HG03064 (cell line): Measurements from ENCODE around the gene TMEM131.
"Not testable (repeated sequence)": the region's sequence is repeated elsewhere in the genome, so short reads cannot be mapped to it uniquely, and the experiment has no call there.

Experiments used
- ATAC-seq: cut with Tn5 transposase; IDR thresholded peaks from one replicate; pipeline ENCODE4 v1.9.1; 2021; ENCODE audit warnings: low read depth; ENCODE audit not compliant: unreplicated experiment

TMEM131 gene

DNA sequence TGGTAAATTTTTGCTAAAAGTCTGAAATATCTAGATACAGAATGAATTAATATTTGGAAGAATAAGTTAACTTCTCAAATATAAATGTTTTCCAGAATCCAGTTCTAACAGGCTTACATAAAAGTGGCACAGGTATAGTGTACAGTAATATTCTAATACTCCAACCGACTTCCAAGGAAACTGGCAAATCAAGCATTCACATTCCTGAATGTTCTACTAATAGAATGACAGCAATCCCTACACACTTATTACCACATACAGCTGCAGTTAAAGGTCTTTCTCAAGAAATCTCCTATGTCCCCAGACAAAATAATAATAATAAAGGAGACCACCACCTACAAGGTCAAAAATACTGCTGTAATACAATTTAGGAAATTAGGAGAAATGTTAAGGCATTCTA is 31.9 kb downstream of the TMEM131 start:
- no peak for ATAC-seq

DNA sequence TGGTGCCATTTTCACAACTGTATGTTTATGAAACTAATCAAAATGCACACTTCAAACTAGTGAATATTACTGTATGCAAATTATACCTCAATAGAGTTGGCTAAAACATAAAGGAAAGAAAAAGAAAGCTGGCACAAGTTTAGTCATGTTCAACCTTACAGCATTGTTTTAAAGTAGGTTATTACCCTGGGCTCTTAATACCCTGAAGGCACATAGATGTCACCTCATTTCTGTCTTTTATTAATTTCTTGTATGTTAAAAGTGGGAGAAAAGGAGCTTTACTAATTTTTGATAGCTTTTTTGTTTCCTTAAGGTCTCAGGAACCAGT is 32.7 kb downstream of the TMEM131 start:
- peak; percentile 42 for ATAC-seq

DNA sequence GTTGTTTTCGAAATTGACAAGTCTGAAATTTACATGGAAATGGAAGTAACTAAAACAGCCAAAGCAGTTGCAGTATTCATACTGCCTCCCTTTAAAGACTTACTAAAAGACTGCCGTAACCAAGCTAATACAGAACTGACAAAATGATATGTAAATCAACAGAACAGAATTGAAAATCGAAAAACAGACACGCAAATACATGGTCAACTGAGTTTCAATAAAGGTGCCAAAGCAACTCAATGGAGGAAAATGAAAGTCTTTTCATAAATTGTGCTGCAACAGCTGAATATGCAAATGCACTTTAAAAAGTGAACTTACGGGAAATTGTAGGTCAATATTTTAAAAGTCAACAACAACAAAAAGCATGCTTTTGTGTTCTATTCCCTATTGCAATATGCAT is 34.2 kb downstream of the TMEM131 start:
- ATAC-seq, result no peak

DNA sequence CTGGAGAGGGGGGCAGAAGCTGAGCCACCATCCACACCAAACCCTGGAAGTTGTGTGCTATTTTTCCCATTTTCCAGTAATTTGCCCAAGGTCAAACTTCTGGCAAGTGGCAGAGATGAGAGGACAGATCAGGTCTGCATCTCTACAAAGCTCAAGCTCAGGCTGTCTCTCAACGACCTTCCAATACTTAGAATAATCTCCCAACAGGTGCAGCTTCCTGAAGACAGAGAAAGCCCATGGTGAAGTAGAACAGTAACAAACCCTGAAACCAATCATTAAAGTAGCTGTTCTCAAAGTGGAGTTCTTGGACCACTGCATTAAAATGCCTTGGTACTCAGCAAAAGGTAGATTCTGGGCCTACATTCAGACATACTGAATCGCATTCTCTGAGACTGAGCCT is 37.6 kb downstream of the TMEM131 start:
- no peak for ATAC-seq

DNA sequence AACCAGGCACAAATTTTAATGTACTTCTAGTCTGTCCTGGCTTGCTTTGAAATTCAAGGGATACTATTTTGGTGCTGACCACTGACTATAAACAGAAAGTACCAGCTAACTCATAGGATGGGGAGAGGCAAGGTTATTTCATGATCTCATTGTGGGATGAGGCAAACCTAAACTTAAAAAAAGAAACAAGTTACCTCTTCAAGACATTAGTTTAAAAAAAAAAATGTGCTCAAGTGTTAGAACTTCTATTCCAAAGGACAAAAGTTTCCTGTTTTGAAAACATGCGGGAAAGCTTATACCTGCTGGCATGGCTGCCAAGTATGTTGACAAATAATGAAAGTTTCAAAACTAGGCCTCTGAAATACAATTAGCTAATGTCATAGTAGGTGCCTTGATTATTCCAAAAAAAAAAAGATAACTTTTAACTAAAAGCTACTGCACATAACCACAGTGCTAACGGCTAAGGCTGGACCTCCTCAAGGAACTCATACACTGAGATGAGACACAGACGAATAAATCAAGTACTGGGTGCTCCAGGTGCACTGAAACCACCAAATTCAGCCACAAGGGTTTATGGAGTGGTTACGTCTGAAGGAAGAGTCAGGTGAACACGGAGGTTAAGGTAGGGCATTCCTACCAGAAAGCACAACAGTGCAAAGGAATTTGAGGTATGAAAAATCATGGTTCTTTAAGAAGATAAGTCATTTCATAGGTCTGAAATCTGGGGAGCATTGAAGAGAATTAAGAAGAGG is 38.1 kb downstream of the TMEM131 start:
- ATAC-seq, result no peak

DNA sequence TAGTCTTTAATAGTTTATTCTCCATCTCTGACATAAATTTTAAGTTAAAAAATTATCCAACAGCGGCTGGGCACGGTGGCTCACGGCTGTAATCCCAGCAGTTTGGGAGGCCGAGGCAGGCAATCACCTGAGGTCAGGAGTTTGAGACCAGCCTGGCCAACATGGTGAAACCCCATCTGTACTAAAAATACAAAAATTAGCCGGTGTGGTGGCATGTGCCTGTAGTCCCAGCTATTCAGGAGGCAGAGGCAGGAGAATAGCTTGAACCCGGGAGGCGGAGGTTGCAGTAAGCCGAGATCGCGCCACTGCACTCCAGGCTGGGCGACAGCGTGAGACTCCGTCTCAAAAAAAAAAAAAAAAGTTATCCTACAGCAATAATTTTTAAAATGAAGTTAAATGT is 39.0 kb downstream of the TMEM131 start:
- not testable (repeated sequence) for ATAC-seq

DNA sequence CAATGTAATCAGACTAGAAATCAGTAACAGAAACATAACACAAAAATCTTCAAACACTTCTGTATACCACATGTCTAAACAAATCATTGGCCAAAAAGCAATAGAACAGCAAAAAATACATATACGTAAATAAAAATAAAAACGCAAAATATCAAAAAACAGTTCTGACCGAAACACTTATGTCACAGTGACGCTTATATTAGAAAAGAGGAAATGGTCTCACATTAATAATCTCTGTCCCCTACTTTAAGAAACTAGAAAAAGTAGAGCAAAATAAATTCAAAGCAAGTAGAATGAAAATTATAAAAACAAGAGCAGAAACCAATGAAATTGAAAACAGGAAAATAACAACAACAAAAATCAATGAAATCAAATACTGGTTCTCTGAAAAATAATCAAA is 41.9 kb downstream of the TMEM131 start:
- no peak for ATAC-seq

DNA sequence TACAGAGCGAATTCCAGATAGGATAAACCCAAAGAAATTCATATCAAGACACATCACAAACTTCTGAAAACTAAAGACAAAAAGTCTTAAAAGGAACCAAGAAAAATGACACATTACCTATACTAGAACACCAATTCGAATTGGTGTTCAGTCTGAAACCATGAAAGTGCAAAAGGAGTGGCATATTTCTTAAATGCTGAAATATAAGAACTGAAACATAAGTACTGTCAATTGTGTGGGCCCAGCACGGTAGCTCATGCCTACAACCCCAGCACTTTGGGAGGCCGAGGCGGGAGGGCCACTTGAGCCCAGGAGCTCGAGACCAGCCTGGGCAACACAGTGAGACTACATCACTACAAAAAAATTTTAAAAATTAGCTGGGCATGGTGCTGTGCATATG is 43.4 kb downstream of the TMEM131 start:
- no peak for ATAC-seq

DNA sequence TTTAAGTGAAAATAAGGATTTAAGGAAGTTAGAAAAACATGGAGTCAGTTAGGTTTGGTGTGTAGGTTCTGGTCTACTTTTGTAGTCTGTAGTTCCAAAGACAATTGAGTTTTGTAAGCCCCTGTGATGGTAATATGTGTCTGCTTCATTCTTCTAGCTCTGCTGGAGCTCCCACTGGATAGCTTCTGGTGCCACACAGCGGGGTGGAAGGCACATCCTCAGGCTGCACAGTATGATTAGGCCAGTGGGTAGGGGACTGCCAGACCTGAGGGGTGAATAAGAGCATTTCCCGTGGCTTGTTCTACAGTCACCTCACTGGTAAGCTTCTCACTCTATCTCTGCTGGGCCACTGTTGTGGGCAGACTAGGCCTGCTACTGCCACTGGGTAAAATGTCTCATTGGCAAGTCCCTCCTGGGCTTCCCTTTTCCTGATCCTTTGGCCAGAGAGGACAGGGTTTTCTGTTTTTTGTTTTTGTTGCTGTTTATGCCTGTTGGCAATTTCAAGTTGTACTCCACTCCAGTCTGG is 44.5 kb downstream of the TMEM131 start:
- ATAC-seq, result no peak

DNA sequence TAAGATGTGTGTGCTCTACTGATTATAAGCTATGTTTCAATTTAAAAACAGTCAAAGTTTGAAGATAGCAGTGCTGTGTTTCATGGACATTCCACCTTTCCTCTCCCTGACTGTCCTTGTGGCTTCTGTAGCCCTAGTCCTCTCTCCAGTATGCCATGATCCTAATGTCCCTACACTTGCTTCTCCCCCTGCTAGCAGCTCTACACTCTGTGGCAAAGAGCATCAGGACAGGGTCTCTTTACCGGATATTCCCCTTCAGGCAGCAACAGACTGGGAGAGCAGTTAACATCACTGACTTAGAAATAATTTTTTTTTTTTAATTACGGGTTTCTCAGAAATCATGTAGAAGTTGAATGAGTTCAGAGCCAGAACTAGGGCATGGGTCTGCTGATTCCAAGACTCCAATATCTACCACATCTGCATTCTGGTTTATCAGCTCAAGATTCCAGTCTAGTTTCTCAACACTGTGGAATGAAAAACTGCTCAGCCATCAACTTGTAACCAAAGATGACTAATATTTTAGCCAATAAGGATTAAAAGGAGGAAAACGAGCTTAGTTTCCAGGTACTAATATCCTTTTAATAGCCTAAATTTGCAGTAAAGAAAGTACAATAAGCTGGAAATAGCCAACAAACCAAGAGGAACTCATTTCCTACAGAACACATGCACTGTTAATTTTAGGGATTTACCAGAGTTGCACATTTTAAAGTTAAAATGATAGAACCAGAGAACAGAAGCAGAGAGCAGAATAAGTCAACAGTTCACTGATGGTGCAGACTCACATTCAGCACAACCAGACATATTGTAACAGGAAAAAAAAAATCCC is 45.2 kb downstream of the TMEM131 start:
- ATAC-seq, result no peak

DNA sequence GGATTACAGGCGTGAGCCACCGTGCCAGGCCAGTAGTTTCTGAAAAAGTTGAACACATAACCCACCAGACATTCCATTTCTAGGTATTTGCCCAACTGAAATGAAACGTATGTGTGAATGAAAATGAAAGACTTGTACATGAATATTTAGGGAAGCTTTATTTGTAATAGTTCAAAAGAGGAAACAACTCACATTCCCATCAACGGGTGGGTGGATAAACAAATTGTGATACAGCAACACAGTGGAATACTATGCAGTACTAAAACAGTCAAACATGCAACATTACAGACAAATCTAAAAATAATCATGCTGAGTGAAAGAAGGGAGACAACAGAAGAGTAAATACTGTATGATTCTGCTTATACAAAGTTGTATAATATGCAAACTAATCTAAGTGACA is 46.8 kb downstream of the TMEM131 start:
- ATAC-seq, result no peak

DNA sequence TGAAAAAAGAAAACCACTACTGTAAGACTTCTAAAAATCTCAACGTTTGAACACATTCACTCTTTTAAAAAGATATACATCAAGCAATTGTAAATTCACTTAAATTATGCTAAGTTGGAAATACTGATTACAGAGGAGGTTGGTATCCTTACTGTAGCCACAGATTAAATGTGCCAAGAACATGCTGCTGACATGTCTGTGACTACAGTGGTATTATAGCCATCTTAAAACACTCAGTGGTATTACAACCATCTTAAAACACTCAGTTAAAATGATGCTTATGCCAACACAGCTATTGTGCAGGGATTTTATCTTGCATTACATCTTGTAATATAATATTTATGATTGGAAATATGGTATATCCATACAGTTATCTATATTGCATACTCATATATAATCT is 50.0 kb downstream of the TMEM131 start:
- ATAC-seq, result no peak

DNA sequence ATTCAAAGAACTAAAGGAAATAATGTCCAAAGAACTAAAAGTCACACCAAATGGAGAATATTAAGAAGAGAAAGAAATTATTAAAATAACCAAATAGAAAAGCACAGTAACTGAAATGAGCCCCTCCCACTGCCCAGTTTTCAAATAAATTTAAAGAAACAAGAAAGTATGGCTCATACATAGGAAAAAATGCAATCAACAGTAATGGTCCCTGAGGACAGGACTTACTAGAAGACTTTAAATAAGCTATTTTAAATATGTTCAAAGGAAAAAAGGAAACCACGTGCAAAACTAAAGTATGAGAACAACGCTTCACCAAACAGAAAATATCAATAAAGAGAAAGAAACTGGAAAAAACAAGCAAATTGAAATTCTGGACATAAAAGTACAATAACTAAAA is 58.9 kb downstream of the TMEM131 start:
- ATAC-seq, result no peak

DNA sequence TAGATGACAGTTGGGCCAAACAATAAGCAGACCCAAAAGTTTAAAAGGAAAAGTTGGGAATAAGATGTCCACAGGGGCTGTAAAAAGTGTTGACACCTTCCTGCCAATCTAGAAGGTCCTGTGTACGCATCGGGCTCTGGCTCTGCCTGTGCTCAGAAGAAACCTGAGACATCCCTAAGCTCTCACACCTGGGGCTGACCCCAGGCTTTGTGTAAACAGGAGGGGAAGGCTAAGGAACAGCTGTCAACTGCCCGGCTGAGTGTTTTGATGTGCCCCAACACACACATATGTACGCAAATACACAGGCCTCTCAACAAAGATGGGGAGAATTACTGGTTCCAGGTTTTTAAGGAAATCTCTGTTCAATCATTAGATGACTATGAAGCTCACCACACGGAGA is 59.5 kb downstream of the TMEM131 start:
- ATAC-seq, result no peak

DNA sequence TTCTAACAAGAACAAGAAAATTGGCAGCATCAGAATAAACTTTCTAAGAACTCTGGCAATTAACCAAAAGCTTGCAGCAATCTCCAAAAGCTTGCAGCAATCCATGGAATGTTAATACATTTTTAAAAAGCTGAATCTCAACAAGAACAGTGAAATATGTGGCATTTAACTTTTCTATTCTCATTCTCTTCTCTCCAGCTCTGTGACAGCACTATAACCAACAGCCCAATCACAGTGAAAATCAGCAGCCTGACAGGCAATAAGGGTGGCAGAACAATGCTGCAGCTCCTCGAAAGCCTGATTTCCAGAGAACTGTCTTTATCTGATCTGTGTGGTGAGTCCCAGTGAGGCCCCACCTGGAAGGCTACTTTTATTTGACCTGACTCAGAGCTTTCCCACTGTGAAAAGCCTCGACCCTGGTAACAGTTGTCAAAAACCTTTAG is 60.0 kb downstream of the TMEM131 start:
- no peak for ATAC-seq

DNA sequence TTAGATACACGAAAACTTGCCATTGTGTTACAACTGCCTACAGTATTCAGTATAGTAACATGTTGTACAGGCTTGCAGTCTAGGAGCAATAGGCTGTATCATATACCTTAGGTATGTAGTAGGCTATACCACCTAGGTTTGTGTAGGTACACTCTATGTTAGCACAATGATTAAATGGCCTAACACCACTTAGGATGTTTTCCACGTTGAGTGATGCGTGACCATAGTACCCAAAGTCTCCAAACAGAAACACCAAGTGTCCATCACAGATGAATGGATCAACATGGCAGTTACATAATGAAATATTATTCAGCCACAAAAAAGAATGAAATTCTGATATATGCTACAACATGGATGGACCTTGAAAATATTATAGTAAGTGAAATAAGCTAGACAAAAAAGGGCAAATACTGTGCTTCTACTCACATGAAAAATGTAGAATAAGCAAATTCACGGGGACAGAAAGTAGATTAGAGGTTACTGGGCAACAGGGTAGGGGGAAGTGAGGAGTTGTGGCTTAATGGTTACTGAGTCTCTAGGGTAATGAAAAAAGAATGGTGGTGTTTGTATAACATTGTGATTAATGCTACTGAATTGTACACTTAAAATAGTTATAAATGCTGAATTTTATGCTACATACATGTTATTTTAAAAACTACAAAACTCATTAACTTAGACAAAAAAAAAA is 62.6 kb downstream of the TMEM131 start:
- no peak for ATAC-seq

DNA sequence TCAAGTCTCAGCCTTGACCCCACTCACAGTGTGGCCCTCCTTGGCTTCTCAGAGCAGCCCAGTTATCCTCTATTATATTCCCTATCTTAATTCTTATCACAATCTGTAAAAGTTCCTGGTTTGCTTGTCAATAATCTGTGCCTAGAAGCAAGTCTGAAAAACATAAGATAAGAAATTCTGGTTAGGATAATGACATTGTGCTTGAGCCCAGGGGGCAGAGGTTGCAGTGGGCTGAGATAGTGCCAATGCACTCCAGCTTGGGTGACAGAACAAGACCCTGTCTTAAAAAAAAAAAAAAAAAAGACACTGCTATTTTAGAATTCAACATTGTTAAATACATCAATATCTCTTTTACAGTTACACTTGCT is 63.9 kb downstream of the TMEM131 start:
- no peak for ATAC-seq

DNA sequence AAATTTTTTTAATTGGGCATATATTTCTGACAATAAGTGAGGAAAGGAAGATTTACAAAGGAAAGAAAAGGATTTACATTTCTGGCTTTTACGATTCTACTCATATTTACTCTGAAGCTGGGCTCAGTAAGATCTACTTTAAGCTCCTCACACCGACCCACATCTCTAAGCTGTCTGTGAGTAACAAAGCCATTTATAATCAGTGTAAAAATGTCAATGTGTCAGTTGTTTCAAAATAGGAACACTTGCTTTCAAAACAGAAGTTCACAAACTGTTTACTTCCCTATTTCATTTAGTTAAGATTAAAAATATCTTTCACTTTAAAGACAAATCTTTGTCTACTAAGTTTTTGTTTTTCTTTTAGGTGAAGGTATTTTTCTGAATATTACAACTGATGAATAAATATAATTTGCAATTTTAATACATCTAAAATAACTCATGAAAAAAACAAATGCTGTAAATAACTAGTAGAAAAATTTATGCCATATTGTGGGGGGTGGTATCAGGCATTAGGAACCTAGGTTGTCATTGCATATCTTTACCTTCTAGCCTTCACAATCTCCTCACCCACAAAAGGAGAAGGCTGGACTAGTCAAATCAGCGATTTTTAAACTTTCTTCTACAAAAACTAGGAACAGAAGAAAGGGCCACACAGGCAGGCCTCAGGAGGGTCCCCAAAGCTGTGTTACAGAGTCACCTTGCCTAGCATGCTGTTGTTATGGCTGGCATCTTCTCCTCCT is 64.5 kb downstream of the TMEM131 start:
- ATAC-seq, result no peak

DNA sequence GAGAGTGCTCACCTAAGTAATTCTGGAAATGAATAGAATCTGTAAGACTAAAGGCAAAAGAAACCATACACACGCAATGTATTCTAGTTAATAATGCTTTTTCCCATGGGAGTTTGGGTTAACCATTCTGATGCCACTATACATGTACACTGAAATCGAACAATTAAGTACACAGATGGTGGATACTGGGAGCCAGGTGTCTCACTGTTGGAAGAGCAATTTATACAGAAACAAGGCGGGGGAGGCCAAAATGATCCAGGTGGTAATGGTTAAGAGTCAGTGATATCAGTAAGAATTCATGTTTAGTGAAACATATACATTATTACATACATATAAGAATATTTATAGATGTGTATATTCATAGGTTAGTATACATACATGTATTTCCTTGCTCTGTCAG is 67.2 kb downstream of the TMEM131 start:
- no peak for ATAC-seq

DNA sequence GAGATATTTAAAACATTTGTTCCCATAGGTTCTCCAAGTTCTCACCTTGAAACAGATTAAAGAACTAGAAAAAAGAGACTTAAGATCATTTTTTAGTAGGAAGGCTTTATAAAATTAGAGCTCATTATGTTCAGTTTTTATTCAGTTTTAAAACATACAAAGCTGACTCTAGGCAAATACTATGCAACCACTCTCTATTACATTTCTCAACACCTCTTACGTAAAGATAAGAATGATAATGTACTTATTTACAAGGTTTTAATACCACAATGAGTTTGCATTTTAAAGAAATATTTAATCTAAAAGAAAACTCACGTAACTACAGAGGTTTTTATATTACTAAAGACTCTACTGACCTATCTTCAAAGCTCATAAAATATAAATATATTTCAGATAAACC is 68.8 kb downstream of the TMEM131 start:
- ATAC-seq, result no peak

DNA sequence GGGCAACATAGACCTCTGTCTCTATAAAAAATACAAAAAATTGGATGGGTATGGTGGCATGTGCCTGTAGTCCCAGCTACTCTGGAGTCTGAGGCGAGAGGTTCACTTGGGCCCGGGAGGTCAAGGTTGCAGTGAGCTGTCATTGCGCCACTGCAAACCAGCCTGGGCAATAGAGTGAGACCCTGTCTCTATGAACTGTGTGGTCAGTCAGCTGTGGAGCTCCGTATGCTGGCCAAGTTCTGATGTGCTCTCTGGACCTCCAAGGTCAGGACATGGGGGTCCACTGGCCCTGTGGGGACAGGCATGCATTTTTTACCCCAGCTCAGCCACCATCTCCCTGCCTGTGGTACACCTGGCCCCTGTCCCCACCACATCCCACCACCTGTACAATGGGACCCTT is 71.6 kb downstream of the TMEM131 start:
- ATAC-seq, result no peak
